GM19455 (cell line): ENCODE results near the gene GGT6.

Experiments
- ATAC-seq: cut with Tn5 transposase; IDR thresholded peaks from one replicate; pipeline ENCODE4 v1.9.1; 2021; ENCODE audit not compliant: unreplicated experiment

The GGT6 gene

DNA sequence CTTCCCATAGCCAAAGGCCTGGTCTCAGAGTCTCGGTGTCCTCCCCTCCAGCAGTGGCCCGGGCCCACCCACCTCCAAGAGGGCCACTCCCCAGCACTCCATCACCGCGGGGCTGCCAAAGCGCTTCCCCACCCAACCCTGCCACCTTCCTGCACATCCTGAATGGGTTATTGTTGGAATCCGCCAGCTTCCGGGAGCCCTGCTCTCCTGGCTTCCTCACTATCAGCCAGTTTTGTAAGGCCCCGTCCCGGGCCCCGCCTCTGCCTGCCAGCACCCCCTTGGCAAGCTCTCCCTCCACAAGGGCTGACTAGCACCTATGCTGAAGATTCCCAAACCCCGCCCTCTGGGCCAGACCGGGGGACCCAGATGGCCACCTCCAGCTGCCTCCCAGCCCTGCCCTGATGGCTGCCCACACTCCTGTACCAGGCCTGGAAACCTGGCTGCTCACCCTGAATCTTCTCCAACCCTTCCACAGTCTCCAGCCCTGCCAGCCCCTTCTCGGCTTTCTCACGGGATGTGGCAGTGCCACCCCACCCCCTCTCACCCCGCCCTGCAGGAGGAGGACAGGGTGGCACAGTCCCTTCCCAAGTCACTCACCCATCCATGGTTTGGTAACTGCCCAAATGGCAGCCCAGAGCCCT lies 19.6 kb downstream of the GGT6 start:
- ATAC-seq: no peak

- ATAC-seq: no peak
Measured at GRCh38 chr17:4540224-4540651, 20.1 kb downstream of the GGT6 start.

DNA sequence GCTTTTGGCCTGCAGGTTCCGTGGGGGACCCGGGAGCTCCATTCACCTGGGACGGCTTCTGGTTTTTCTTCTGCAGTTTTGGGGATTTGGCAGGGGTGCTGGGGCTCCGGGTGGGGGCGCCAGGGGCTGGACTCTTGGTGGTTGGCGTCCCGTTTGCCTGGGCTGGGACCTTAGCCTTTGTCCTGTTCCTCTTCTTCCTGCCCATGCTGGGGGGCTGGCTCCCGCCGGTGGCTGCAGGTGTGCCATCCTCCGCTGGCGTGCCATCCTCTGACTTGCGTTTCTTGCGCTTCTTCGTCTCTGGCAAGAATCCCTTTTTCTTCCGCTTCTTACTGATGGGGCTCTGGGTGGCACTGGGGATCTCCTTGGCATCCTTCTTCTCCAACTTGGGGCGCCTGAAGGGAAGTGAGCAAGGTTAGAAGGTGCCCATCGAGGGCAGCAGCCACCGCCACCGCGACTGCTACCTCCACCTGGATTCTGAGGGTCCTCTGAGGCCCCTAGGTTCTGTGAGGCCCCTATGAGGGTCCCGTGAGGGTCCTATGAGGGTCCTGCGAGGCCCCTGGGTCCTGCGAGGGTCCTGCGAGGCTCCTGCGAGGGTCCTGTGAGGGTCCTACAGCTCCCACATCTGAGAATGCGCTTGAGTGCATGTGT lies 20.7 kb downstream of the GGT6 start:
- ATAC-seq: no peak

- ATAC-seq: no peak
Measured at GRCh38 chr17:4539025-4539424, 21.4 kb downstream of the GGT6 start.

DNA sequence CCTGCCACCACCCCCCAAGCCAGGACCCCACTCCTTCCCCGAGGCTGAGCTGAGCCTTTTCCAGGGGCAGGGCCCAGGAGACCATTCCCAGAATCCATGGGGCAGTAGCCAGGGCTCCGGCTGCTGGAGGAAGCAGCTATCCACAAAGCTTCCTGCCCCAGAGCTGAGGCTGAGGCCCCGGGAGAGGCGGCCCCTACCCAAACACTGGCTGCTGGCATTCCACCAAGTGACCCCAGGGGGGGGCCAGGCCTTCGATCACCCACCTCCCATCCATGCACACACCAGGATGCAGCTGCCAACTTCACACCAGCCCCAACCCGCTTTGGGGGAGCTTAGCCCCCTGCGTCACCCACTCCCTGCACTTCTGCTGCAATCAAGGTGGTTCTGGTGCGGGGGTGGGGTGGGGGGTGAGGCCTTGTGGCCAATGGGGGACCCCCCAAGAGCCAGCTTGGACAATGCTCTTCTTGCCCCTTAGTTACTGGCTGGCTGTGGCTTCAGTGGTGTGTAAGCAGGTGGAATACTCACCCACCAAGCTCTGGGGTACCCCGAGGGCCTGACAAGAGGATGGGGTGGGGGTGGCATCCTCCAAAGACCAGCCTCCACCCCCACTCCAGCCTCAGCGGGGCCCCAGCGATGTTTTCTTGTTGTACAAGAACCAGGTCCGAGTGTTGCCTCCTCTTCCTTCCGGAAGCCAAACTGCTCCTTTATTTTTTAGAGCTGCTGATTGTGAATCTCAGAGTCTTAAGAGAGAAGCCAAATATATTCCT lies 22.0 kb downstream of the GGT6 start:
- no peak for ATAC-seq

GRCh38 chr17:4537451-4538235 lies 22.7 kb downstream of the GGT6 start:
- ATAC-seq: no peak

GRCh38 chr17:4536742-4537411 lies 23.5 kb downstream of the GGT6 start:
- ATAC-seq: no peak

- no peak for ATAC-seq
Measured at GRCh38 chr17:4536259-4536741, 24.1 kb downstream of the GGT6 start.

- ATAC-seq: no peak
Measured at GRCh38 chr17:4535667-4536258, 24.6 kb downstream of the GGT6 start.

DNA sequence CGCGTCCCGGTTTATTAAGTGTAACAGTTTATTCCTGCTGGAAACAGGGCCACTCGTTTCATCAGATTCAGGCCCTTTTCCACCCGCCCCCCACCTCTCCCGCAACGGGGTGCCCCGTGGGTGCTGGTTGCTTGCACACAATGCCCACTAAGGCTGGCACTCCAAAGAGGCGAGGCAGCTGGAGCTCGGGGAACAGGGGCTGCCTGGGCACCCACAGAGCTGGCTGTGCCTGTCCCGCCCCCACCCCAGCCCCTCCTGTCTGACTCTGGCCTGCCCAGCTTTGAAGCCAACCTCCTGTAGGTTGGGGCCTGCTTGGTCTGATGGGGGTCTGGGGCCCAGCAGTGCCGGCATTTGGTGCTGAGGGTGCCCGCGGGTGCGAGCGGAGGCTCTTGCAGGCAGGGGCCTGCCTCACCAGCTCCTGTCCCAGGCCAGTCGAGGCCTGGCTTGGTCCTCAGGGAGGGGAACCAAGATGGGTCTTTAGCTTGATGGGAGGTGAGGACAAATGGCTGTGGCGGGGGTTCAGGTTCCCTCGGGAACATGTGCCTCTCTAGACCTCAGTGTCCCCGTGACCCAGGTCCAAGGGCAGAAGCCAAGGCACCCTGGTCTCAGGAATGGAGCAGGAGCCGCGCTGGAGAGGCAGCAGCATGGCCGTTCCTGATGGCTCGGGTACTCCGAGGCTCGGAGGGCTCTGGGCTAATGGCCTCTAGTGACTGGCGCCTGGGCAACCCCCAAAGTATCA lies 25.3 kb downstream of the GGT6 start:
- ATAC-seq: no peak

- no peak for ATAC-seq
Measured at GRCh38 chr17:4534515-4534914, 25.9 kb downstream of the GGT6 start.

- no peak for ATAC-seq
Measured at GRCh38 chr17:4533523-4534504, 26.6 kb downstream of the GGT6 start.

DNA sequence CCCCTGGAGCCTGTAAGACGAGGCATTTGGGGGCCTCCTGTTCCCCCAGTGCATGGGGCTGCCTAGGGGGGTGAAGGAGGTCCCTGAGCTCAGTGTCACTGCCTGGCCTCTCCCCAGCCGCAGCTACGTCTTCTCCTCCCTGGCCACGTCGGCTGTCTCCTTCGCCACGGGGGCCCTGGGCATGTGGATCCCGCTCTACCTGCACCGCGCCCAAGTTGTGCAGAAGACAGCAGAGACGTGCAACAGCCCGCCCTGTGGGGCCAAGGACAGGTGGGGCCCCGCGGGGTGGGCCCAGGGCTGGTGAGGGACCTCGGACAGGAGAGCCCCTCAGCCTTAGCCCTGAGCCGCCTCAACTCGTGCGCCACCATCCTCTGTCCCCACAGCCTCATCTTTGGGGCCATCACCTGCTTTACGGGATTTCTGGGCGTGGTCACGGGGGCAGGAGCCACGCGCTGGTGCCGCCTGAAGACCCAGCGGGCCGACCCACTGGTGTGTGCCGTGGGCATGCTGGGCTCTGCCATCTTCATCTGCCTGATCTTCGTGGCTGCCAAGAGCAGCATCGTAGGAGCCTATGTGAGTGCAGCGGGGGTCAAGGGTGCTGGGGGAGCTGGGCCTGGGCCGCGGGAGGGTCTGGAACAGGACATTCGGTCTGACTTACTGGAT lies 27.4 kb downstream of the GGT6 start:
- no peak for ATAC-seq

- ATAC-seq: no peak
Measured at GRCh38 chr17:4531988-4532736, 28.2 kb downstream of the GGT6 start.

DNA sequence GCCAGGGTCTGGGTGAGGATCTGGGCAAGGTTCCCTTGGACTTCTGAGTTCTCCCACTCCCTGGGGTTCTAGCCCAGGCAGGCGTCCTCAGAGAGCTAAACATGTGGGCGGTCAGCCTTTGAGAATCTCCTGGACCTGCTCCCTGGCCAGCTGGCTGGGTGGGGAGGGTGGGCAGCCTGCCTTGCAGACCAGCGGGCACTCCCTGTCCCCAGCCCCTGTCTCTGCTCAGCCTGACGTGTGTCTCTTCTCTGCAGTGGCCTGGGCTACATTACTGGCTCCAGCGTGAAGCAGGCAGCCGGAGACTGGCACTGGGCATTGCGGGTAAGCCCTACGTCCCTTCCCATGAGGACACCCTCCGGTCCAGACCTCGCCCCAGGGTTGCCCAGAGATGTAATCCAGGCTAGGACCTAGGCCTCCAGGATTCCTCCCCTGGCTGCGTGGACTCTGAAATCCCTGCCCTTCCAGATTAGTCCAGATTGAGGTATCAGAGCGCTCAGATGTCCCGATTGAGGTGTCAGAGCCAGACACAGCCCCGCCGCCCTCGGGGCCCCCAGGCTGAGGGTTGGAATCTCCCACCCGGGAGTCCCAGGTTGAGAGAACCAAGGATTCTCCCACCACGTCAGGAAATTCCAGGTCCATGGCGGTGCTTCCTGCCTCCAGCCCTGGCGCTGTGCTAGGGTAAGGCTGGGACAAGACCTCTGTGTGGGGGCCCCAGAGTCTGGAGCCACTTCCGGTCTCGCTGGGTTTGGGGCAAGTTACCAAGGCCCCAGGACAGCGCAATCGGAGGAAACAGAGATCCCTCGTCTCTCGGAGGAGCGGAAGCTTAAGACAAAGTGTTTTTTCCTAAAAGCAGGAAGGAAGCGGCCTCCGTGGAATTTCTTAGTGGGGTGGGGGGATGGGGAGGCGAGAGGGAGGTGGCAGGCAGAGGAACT lies 29.3 kb downstream of the GGT6 start:
- ATAC-seq: no peak

- no peak for ATAC-seq
Measured at GRCh38 chr17:4529533-4530152, 30.7 kb downstream of the GGT6 start.
